ENCODE measurements around the gene EPGN.

GRCh38 chr4:74322301-74322700, 14.0 kb downstream of the EPGN start:
- TF ChIP-seq CTCF (IDR thresholded peaks at IDR 0.05; ENCODE audit: control extremely low read depth in 1 of 3, insufficient read depth in 1 of 3, low read depth in 1 of 3, low read length in 3 of 3) = no peak
- no peak for TF ChIP-seq EP300 (IDR thresholded peaks at IDR 0.05; ENCODE audit: borderline replicate concordance in 1 of 2, low read depth in 2 of 2, low read length in 2 of 2)
- no peak for TF ChIP-seq BACH1 (IDR thresholded peaks at IDR 0.05; ENCODE audit: low read length)
- no peak for TF ChIP-seq ASH2L (IDR thresholded peaks at IDR 0.05; ENCODE audit: low read length)

Data from H1 (cell line).